Mucosa of rectum (tissue), 2 donors: ENCODE measurements around the gene ELMOD3.

Experiments used
- H3K27ac ChIP-seq, 2 donors: one replicate each; pipeline ENCODE4 v1.7.0; 2013; ENCODE audit warnings: inconsistent platforms in 2 of 2, low read depth in 2 of 2, low read length in 2 of 2
- H3K27me3 ChIP-seq, 2 donors: one replicate each; pipeline ENCODE4 v1.7.0; 2013; ENCODE audit warnings: low read length in 2 of 2; ENCODE audit not compliant: control insufficient read depth in 2 of 2, insufficient read depth in 2 of 2
- H3K36me3 ChIP-seq, 2 donors: one replicate each; pipeline ENCODE4 v1.7.0; 2013; ENCODE audit warnings: low read length in 2 of 2; ENCODE audit not compliant: control insufficient read depth in 2 of 2, insufficient read depth in 2 of 2
- H3K4me1 ChIP-seq, 2 donors: one replicate each; pipeline ENCODE4 v1.7.0; 2013; ENCODE audit warnings: low read length in 2 of 2, mild to moderate bottlenecking in 1 of 2; ENCODE audit not compliant: control insufficient read depth in 2 of 2, insufficient read depth in 2 of 2
- H3K4me3 ChIP-seq, 2 donors: one replicate each; pipeline ENCODE4 v1.7.0; 2013; ENCODE audit warnings: low read length in 2 of 2
- H3K9ac ChIP-seq, 2 donors: one replicate each; pipeline ENCODE4 v1.7.0; 2013; ENCODE audit warnings: low read length in 2 of 2, low read depth in 1 of 2, mild to moderate bottlenecking in 1 of 2
- H3K9me3 ChIP-seq, 2 donors: one replicate each; pipeline ENCODE4 v1.7.0; 2013; ENCODE audit warnings: low read length in 2 of 2; ENCODE audit not compliant: control insufficient read depth in 2 of 2
- donor health status: healthy.
- donor health status: Normal muscosa, but diverticular disease.

ELMOD3 gene

GRCh38 chr2:85420536-85421259 is 66.1 kb downstream of the ELMOD3 start:
- Histone ChIP-seq H3K9ac (peak overlapping the region; percentile 14 to 52), H3K27ac (peak overlapping the region; percentile 78 to 84), H3K36me3 (no peaks in the 10 kb centered on the region), H3K4me1 (peaks cover 26 to 30% of the 10 kb centered on the region in 2 donors), H3K9me3 (no peaks in the 10 kb centered on the region), H3K4me3 (peak overlapping the region; percentile 30 to 62), H3K27me3 (no peaks in the 10 kb centered on the region)

DNA sequence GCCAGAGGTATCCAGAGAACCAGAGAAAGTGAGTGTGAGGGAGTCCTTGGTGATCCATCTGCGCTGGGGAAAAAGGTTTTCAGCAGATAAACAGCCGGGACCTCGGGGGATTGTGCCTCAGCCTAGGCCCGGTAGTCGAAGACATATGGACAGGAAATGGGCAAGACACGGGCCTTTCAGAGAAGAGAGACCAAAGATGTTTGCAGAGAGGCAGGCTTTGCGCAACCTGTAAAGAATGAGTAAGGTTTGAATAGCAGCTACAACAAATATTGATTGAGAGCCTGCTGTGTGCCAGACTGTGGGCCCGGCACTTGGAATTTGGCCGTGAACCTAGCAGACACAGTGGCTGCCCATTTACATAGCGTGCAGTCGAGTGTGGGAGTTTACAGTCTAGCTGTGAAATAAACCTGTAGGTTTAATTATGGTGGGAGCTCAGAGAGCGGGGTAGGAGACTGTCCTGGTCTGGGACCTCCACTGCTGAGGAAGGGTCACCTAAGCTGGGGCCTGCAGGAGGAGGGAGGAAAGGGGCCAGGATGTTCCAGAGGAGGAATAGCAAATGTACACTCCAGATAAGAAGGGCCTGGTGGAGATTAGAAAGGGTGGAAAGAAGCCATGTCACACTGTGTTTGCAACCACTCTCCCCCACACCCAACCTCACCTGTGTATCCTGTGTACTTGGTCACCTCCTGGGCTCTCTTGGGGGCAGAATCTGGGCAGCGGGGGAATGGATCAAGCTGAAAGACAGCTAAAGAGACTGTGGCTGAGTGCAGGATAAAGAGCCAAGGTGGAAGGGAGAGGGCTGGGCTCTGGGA is 66.9 kb downstream of the ELMOD3 start:
- Histone ChIP-seq H3K27ac (peak overlapping the region; percentile 78 to 84), H3K27me3 (no peaks in the 10 kb centered on the region), H3K9ac (peak overlapping the region in 1 of 2 donors; percentile 14), H3K4me3 (peak overlapping the region in 1 of 2 donors; percentile 30), H3K36me3 (no peaks in the 10 kb centered on the region), H3K9me3 (no peaks in the 10 kb centered on the region), H3K4me1 (peaks cover 26 to 30% of the 10 kb centered on the region in 2 donors)

DNA sequence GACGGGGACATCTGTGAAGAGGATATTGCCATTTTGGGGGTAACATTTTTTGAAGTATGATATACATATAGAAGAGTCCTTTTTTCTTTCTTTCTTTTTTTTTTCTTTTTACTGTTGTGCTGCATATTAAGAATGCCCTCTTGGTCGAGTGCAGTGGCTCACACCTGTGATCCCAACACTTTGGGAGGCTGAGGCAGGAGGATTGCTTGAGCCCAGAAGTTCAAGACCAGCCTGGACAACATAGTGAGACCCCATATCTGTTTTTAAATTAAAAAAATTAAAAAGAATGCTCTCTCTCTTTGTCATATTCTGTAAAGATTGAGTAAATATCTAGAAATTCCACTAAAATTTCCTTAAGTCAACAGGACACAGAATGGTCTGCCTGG is 67.5 kb downstream of the ELMOD3 start:
- Histone ChIP-seq H3K36me3 (no peaks in the 10 kb centered on the region), H3K9me3 (no peaks in the 10 kb centered on the region), H3K27ac (peak overlapping the region; percentile 78 to 84), H3K4me1 (peaks cover 26 to 31% of the 10 kb centered on the region in 2 donors), H3K9ac (no peak overlapping the region), H3K27me3 (no peaks in the 10 kb centered on the region), H3K4me3 (no peak overlapping the region)

GRCh38 chr2:85423525-85423924 is 69.0 kb downstream of the ELMOD3 start:
- Histone ChIP-seq H3K27me3 (no peaks in the 10 kb centered on the region), H3K4me3 (no peak overlapping the region), H3K27ac (no peak overlapping the region), H3K9me3 (no peaks in the 10 kb centered on the region), H3K36me3 (no peaks in the 10 kb centered on the region), H3K4me1 (peaks cover 27 to 33% of the 10 kb centered on the region in 2 donors), H3K9ac (no peak overlapping the region)

GRCh38 chr2:85425588-85425987 is 71.0 kb downstream of the ELMOD3 start:
- Histone ChIP-seq H3K36me3 (no peaks in the 10 kb centered on the region), H3K4me3 (no peak overlapping the region), H3K27me3 (no peaks in the 10 kb centered on the region), H3K9me3 (no peaks in the 10 kb centered on the region), H3K4me1 (peaks cover 11 to 22% of the 10 kb centered on the region in 2 donors), H3K9ac (no peak overlapping the region), H3K27ac (no peak overlapping the region)

- Histone ChIP-seq H3K9ac (no peak overlapping the region), H3K4me1 (peaks cover 5 to 8% of the 10 kb centered on the region in 2 donors), H3K27ac (no peak overlapping the region)
Measured at GRCh38 chr2:85427300-85427835, 72.8 kb downstream of the ELMOD3 start.

DNA sequence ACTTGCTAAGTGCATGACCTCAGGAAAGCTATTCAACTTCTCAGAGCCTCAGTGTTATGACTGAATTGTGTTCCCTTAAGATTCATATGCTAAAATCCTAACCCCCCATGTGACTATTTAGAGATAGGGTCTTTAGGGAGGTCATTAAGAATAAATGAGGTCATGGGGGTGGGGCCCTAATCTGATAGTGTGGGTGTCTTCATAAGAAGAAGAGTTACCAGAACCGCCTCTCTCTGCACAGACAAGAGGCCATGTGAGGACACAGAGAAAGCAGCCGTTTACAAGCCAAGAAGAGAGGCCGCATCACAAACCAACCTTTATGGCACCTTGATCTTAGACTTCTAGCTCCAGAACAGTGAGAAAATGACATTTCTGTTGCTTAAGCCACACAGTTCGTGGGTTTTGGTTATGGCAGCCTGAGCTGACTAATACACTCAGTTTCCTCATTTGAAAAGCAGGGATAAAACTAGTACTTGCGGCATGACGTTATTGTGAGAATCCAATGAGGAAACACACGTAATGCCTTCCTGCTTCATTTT is 73.8 kb downstream of the ELMOD3 start:
- no peaks in the 10 kb centered on the region for H3K27me3 ChIP-seq
- peak overlapping the region in 1 of 2 donors; percentile 32 for H3K27ac ChIP-seq
- peaks cover 7 to 12% of the 10 kb centered on the region in 2 donors for H3K4me1 ChIP-seq
- H3K9me3 ChIP-seq, result no peaks in the 10 kb centered on the region
- no peaks in the 10 kb centered on the region for H3K36me3 ChIP-seq
- no peak overlapping the region for H3K4me3 ChIP-seq
- no peak overlapping the region for H3K9ac ChIP-seq

More at GRCh38 chr2:85427300-85427835, 72.8 kb downstream of the ELMOD3 start:
- Histone ChIP-seq H3K36me3 (no peaks in the 10 kb centered on the region), H3K4me3 (no peak overlapping the region), H3K9me3 (no peaks in the 10 kb centered on the region), H3K27me3 (no peaks in the 10 kb centered on the region)

- Histone ChIP-seq H3K27me3 (no peaks in the 10 kb centered on the region), H3K36me3 (no peaks in the 10 kb centered on the region), H3K9ac (no peak overlapping the region), H3K27ac (no peak overlapping the region), H3K4me3 (no peak overlapping the region), H3K9me3 (no peaks in the 10 kb centered on the region), H3K4me1 (peaks cover 14 to 22% of the 10 kb centered on the region in 2 donors)
Measured at GRCh38 chr2:85429213-85429923, 74.8 kb downstream of the ELMOD3 start.

DNA sequence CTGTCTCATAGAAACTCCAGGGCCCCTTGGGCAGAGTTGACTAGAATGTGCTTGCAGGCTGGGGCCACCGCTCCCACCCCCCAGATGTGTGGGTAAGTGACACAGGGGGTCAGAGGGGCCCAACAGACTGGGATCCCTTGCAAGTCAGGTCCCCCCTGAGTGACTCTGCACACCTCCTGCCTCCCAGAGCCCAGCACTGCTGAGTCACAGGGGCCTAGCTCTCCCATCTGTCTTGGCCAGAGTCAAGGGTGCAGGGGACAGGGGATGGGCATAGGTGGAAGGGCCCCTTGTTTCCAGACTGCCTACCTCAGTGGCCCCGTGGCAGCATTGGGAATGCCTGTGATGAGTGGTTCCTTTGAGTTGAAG is 75.3 kb downstream of the ELMOD3 start:
- no peak overlapping the region for H3K9ac ChIP-seq
- no peaks in the 10 kb centered on the region for H3K36me3 ChIP-seq
- no peak overlapping the region for H3K4me3 ChIP-seq
- H3K27me3 ChIP-seq, result no peaks in the 10 kb centered on the region
- no peaks in the 10 kb centered on the region for H3K9me3 ChIP-seq
- peaks cover 14 to 22% of the 10 kb centered on the region in 2 donors for H3K4me1 ChIP-seq
- no peak overlapping the region for H3K27ac ChIP-seq
